Stimulated activated CD4-positive, alpha-beta T cell treated with anti-CD3 and anti-CD28 coated beads, Interleukin-4, amount 100 ng/mL, for 1 hour (primary cell): ENCODE results near the gene NEK6.

ENCODE experiments used
- DNase-seq: peaks from one replicate; pipeline ENCODE4 v3.0.0-alpha.2; 2020

NEK6 gene

GRCh38 chr9:124346347-124347163 is 88.8 kb downstream of the NEK6 start:
- DNase-seq, result no peak

GRCh38 chr9:124347206-124347967 is 89.6 kb downstream of the NEK6 start:
- no peak for DNase-seq

GRCh38 chr9:124347968-124348358 is 90.2 kb downstream of the NEK6 start:
- no peak for DNase-seq

- DNase-seq, result no peak
Measured at GRCh38 chr9:124348363-124348762, 90.6 kb downstream of the NEK6 start.

- no peak for DNase-seq
Measured at GRCh38 chr9:124348831-124349230, 91.1 kb downstream of the NEK6 start.

- no peak for DNase-seq
Measured at GRCh38 chr9:124349267-124349666, 91.5 kb downstream of the NEK6 start.

GRCh38 chr9:124349675-124350493 is 92.1 kb downstream of the NEK6 start:
- no peak for DNase-seq

GRCh38 chr9:124350494-124351263 is 92.9 kb downstream of the NEK6 start:
- DNase-seq, result no peak

GRCh38 chr9:124351672-124352468 is 94.1 kb downstream of the NEK6 start:
- DNase-seq, result no peak

GRCh38 chr9:124352616-124353015 is 94.9 kb downstream of the NEK6 start:
- DNase-seq, result no peak

GRCh38 chr9:124353166-124353768 is 95.5 kb downstream of the NEK6 start:
- no peak for DNase-seq

GRCh38 chr9:124353811-124354274 is 96.1 kb downstream of the NEK6 start:
- no peak for DNase-seq

- no peak for DNase-seq
Measured at GRCh38 chr9:124354346-124355038, 96.7 kb downstream of the NEK6 start.

- DNase-seq, result no peak
Measured at GRCh38 chr9:124355039-124355940, 97.5 kb downstream of the NEK6 start.

- no peak for DNase-seq
Measured at GRCh38 chr9:124355941-124356744, 98.4 kb downstream of the NEK6 start.

GRCh38 chr9:124356745-124357390 is 99.1 kb downstream of the NEK6 start:
- DNase-seq, result no peak

GRCh38 chr9:124357721-124358361 is 100.1 kb downstream of the NEK6 start:
- DNase-seq, result no peak
